ENCODE results near the gene SLC39A9. TPM values are rescaled to one million over a fixed set of nuclear protein-coding genes. Genes with fewer than 3 reads are reported as not detected.
"Not testable (repeated sequence)": the region's sequence is repeated elsewhere in the genome, so short reads cannot be mapped to it uniquely, and the experiment has no call there.

The SLC39A9 gene
- total RNA-seq, 2 experiments from 2014 or later = 47.9 to 48.2 TPM

- H3K27ac Mint-ChIP-seq = not testable (repeated sequence)
- H3K36me3 Mint-ChIP-seq = peaks cover 64% of the 10 kb centered on the region
These were observed 7.1 kb upstream of the SLC39A9 start for GRCh38 chr14:69391400-69391799.

GRCh38 chr14:69392481-69392880 lies 6.0 kb upstream of the SLC39A9 start:
- peak overlapping the region; percentile 22 for H3K4me3 Mint-ChIP-seq
- no peak for DNase-seq
- H3K4me1 Mint-ChIP-seq = peaks cover 72% of the 10 kb centered on the region
- H3K27me3 Mint-ChIP-seq = no peaks in the 10 kb centered on the region
- no peaks in the 10 kb centered on the region for H3K9me3 Mint-ChIP-seq
- H3K27ac Mint-ChIP-seq = peak overlapping the region; percentile 8
- H3K36me3 Mint-ChIP-seq = peaks cover 72% of the 10 kb centered on the region

More at GRCh38 chr14:69391400-69391799, 7.1 kb upstream of the SLC39A9 start:
- DNase-seq, H3K27me3 Mint-ChIP-seq, H3K4me3 Mint-ChIP-seq, H3K9me3 Mint-ChIP-seq: not testable (repeated sequence)
- H3K4me1 Mint-ChIP-seq = peaks cover 73% of the 10 kb centered on the region

- no peak for DNase-seq
- Mint-ChIP-seq H3K4me3 (peak overlapping the region; percentile 95), H3K9me3 (no peaks in the 10 kb centered on the region), H3K36me3 (peaks cover 70% of the 10 kb centered on the region), H3K27ac (peak overlapping the region; percentile 100), H3K4me1 (peaks cover 70% of the 10 kb centered on the region), H3K27me3 (no peaks in the 10 kb centered on the region)
These were observed 2.6 kb upstream of the SLC39A9 start for GRCh38 chr14:69395929-69396328.

GRCh38 chr14:69398818-69399210 lies 322 bp downstream of the SLC39A9 start:
- H3K27me3 Mint-ChIP-seq = no peaks in the 10 kb centered on the region
- peak overlapping the region; percentile 100 for H3K27ac Mint-ChIP-seq
- H3K4me1 Mint-ChIP-seq = peaks cover 55% of the 10 kb centered on the region
- no peaks in the 10 kb centered on the region for H3K9me3 Mint-ChIP-seq
- H3K36me3 Mint-ChIP-seq = peaks cover 45% of the 10 kb centered on the region
- peak; percentile 68 for DNase-seq
- H3K4me3 Mint-ChIP-seq = peak overlapping the region; percentile 95

- Mint-ChIP-seq H3K27ac (no peak overlapping the region), H3K36me3 (peaks cover 45% of the 10 kb centered on the region), H3K4me1 (peaks cover 53% of the 10 kb centered on the region), H3K27me3 (no peaks in the 10 kb centered on the region), H3K4me3 (peak overlapping the region; percentile 95), H3K9me3 (peaks cover 3% of the 10 kb centered on the region)
- no peak for DNase-seq
These were observed 1.3 kb downstream of the SLC39A9 start for GRCh38 chr14:69399750-69400149.

- no peak overlapping the region for H3K27ac Mint-ChIP-seq
- H3K36me3 Mint-ChIP-seq = peaks cover 44% of the 10 kb centered on the region
- peaks cover 50% of the 10 kb centered on the region for H3K4me1 Mint-ChIP-seq
- H3K4me3 Mint-ChIP-seq = peak overlapping the region; percentile 95
- no peaks in the 10 kb centered on the region for H3K27me3 Mint-ChIP-seq
- DNase-seq = no peak
- peaks cover 4% of the 10 kb centered on the region for H3K9me3 Mint-ChIP-seq
These were observed 1.7 kb downstream of the SLC39A9 start for GRCh38 chr14:69400154-69400553.

GRCh38 chr14:69401841-69402240 lies 3.3 kb downstream of the SLC39A9 start:
- Mint-ChIP-seq H3K36me3 (peaks cover 32% of the 10 kb centered on the region), H3K4me1 (peaks cover 33% of the 10 kb centered on the region), H3K27ac (no peak overlapping the region), H3K9me3 (peaks cover 4% of the 10 kb centered on the region), H3K4me3 (no peak overlapping the region), H3K27me3 (no peaks in the 10 kb centered on the region)
- DNase-seq = no peak

GRCh38 chr14:69404478-69404877 lies 6.0 kb downstream of the SLC39A9 start:
- H3K27me3 Mint-ChIP-seq = no peaks in the 10 kb centered on the region
- H3K27ac Mint-ChIP-seq = no peak overlapping the region
- no peak overlapping the region for H3K4me3 Mint-ChIP-seq
- peaks cover 34% of the 10 kb centered on the region for H3K4me1 Mint-ChIP-seq
- H3K9me3 Mint-ChIP-seq = peaks cover 4% of the 10 kb centered on the region
- no peak for DNase-seq
- H3K36me3 Mint-ChIP-seq = peaks cover 32% of the 10 kb centered on the region

- Mint-ChIP-seq H3K36me3 (peaks cover 28% of the 10 kb centered on the region), H3K9me3 (peaks cover 4% of the 10 kb centered on the region), H3K4me3 (no peak overlapping the region), H3K4me1 (peaks cover 30% of the 10 kb centered on the region), H3K27ac (no peak overlapping the region), H3K27me3 (no peaks in the 10 kb centered on the region)
- DNase-seq = no peak
These were observed 6.4 kb downstream of the SLC39A9 start for GRCh38 chr14:69404883-69405282.

- DNase-seq = no peak
- H3K27ac Mint-ChIP-seq = no peak overlapping the region
- H3K9me3 Mint-ChIP-seq = peaks cover 4% of the 10 kb centered on the region
- no peak overlapping the region for H3K4me3 Mint-ChIP-seq
- peaks cover 21% of the 10 kb centered on the region for H3K4me1 Mint-ChIP-seq
- peaks cover 21% of the 10 kb centered on the region for H3K36me3 Mint-ChIP-seq
- H3K27me3 Mint-ChIP-seq = no peaks in the 10 kb centered on the region
These were observed 7.3 kb downstream of the SLC39A9 start for GRCh38 chr14:69405762-69406161.

GRCh38 chr14:69408331-69408960 lies 10.0 kb downstream of the SLC39A9 start:
- Mint-ChIP-seq H3K4me3 (no peak overlapping the region), H3K4me1 (peaks cover 14% of the 10 kb centered on the region)
- DNase-seq = no peak

GRCh38 chr14:69413483-69413882 lies 15.0 kb downstream of the SLC39A9 start:
- no peak overlapping the region for H3K27ac Mint-ChIP-seq
- no peaks in the 10 kb centered on the region for H3K27me3 Mint-ChIP-seq
- no peak overlapping the region for H3K4me3 Mint-ChIP-seq
- no peak for DNase-seq
- H3K36me3 Mint-ChIP-seq = peaks cover 31% of the 10 kb centered on the region
- peaks cover 19% of the 10 kb centered on the region for H3K9me3 Mint-ChIP-seq
- H3K4me1 Mint-ChIP-seq = peaks cover 27% of the 10 kb centered on the region

More at GRCh38 chr14:69408331-69408960, 10.0 kb downstream of the SLC39A9 start:
- no peak overlapping the region for H3K27ac Mint-ChIP-seq
- H3K36me3 Mint-ChIP-seq = peaks cover 20% of the 10 kb centered on the region
- peaks cover 4% of the 10 kb centered on the region for H3K9me3 Mint-ChIP-seq
- H3K27me3 Mint-ChIP-seq = no peaks in the 10 kb centered on the region

- peaks cover 46% of the 10 kb centered on the region for H3K4me1 Mint-ChIP-seq
- peaks cover 33% of the 10 kb centered on the region for H3K36me3 Mint-ChIP-seq
- peaks cover 19% of the 10 kb centered on the region for H3K9me3 Mint-ChIP-seq
- H3K27me3 Mint-ChIP-seq, H3K4me3 Mint-ChIP-seq, H3K27ac Mint-ChIP-seq, DNase-seq: not testable (repeated sequence)
These were observed 17.6 kb downstream of the SLC39A9 start for GRCh38 chr14:69416087-69416486.

- DNase-seq = no peak
- Mint-ChIP-seq H3K9me3 (no peaks in the 10 kb centered on the region), H3K4me3 (no peak overlapping the region), H3K27ac (no peak overlapping the region), H3K27me3 (no peaks in the 10 kb centered on the region), H3K36me3 (peaks cover 38% of the 10 kb centered on the region), H3K4me1 (peaks cover 24% of the 10 kb centered on the region)
These were observed 24.8 kb downstream of the SLC39A9 start for GRCh38 chr14:69423279-69423678.

GRCh38 chr14:69424149-69424923 lies 25.8 kb downstream of the SLC39A9 start:
- Mint-ChIP-seq H3K4me1 (peaks cover 14% of the 10 kb centered on the region), H3K27ac (no peak overlapping the region), H3K36me3 (peaks cover 45% of the 10 kb centered on the region), H3K4me3 (no peak overlapping the region), H3K9me3 (no peaks in the 10 kb centered on the region), H3K27me3 (no peaks in the 10 kb centered on the region)
- no peak for DNase-seq

Measured in activated naive CD8-positive, alpha-beta T cell treated with anti-CD3 and anti-CD28 coated beads for 36 hours (primary cell).